Inflammatory macrophage (primary cell): ENCODE measurements around the gene ZEB2.
"Not testable (repeated sequence)": the region's sequence is repeated elsewhere in the genome, so short reads cannot be mapped to it uniquely, and the experiment has no call there.

Experiments
- DNase-seq, 2 donors: peaks; one replicate each; pipeline ENCODE4 v3.0.0-alpha.2; 2020 to 2022

The ZEB2 gene

GRCh38 chr2:144378551-144378950 is 141.4 kb downstream of the ZEB2 start:
- no peak for DNase-seq

GRCh38 chr2:144377914-144378313 is 142.0 kb downstream of the ZEB2 start:
- peak; percentile 61 to 63 for DNase-seq

- no peak for DNase-seq
Measured at GRCh38 chr2:144376926-144377325, 143.0 kb downstream of the ZEB2 start.

GRCh38 chr2:144376460-144376859 is 143.5 kb downstream of the ZEB2 start:
- peak; percentile 65 to 68 for DNase-seq

- DNase-seq, result peak in 1 of 2 donors; percentile 45
Measured at GRCh38 chr2:144374163-144374661, 145.7 kb downstream of the ZEB2 start.

GRCh38 chr2:144372410-144373080 is 147.4 kb downstream of the ZEB2 start:
- no peak for DNase-seq

GRCh38 chr2:144370937-144371584 is 148.9 kb downstream of the ZEB2 start:
- DNase-seq, result no peak

- no peak for DNase-seq
Measured at GRCh38 chr2:144369416-144369815, 150.5 kb downstream of the ZEB2 start.

GRCh38 chr2:144366825-144367429 is 153.0 kb downstream of the ZEB2 start:
- no peak for DNase-seq

GRCh38 chr2:144364944-144365738 is 154.8 kb downstream of the ZEB2 start:
- no peak for DNase-seq

GRCh38 chr2:144364247-144364646 is 155.7 kb downstream of the ZEB2 start:
- DNase-seq, result not testable (repeated sequence)

- DNase-seq, result no peak
Measured at GRCh38 chr2:144362401-144362800, 157.5 kb downstream of the ZEB2 start.

- DNase-seq, result no peak
Measured at GRCh38 chr2:144361742-144362141, 158.2 kb downstream of the ZEB2 start.

- DNase-seq, result no peak
Measured at GRCh38 chr2:144359684-144360083, 160.2 kb downstream of the ZEB2 start.

- no peak for DNase-seq
Measured at GRCh38 chr2:144358979-144359541, 160.9 kb downstream of the ZEB2 start.

GRCh38 chr2:144358374-144358964 is 161.4 kb downstream of the ZEB2 start:
- no peak for DNase-seq

- DNase-seq, result peak in 1 of 2 donors; percentile 44
Measured at GRCh38 chr2:144357623-144358373, 162.1 kb downstream of the ZEB2 start.

GRCh38 chr2:144356402-144356801 is 163.5 kb downstream of the ZEB2 start:
- peak; percentile 88 to 92 for DNase-seq

GRCh38 chr2:144354953-144355352 is 165.0 kb downstream of the ZEB2 start:
- no peak for DNase-seq

GRCh38 chr2:144351687-144352086 is 168.2 kb downstream of the ZEB2 start:
- no peak for DNase-seq

- DNase-seq, result no peak
Measured at GRCh38 chr2:144350151-144350802, 169.6 kb downstream of the ZEB2 start.
